CD4-positive, CD25-positive, alpha-beta regulatory T cell (primary cell): ENCODE measurements around the gene ATRNL1. TPM values are rescaled to one million over a fixed set of nuclear protein-coding genes. Genes with fewer than 3 reads are reported as not detected.
A peak's percentile ranks its signal among the peaks of the same experiment; 100 is the strongest.

Source experiments
- ATAC-seq, 2 donors: fragments of 150-1000 bp; cut with Tn5 transposase; one replicate each; pipeline ENCODE4 v1.10.0; 2021; ENCODE audit warnings: low read depth in 2 of 2, moderate number of reproducible peaks in 2 of 2, moderate library complexity in 1 of 2
- DNase-seq, 3 donors: peaks; one replicate each; pipeline versions ENCODE4 v3.0.0 to v3.0.0-alpha.2; 2012 to 2022; ENCODE audit warnings: mixed read lengths in 1 of 3
- H3K27ac ChIP-seq: one replicate; pipeline ENCODE4 v1.7.0; 2013; ENCODE audit warnings: mild to moderate bottlenecking, low read length; ENCODE audit not compliant: insufficient read depth, poor library complexity, severe bottlenecking
- H3K27me3 ChIP-seq: one replicate; pipeline ENCODE4 v1.7.0; 2013; ENCODE audit warnings: low read length; ENCODE audit not compliant: control insufficient read depth, insufficient read depth
- H3K36me3 ChIP-seq: one replicate; pipeline ENCODE4 v1.7.0; 2013; ENCODE audit warnings: mild to moderate bottlenecking, low read length, moderate library complexity; ENCODE audit not compliant: control insufficient read depth, insufficient read depth
- H3K4me1 ChIP-seq: 2 replicates; pipeline ENCODE4 v1.7.0; 2013; ENCODE audit warnings: mild to moderate bottlenecking, low read length; ENCODE audit not compliant: insufficient read depth, control insufficient read depth, poor library complexity, severe bottlenecking
- H3K4me3 ChIP-seq: one replicate; pipeline ENCODE4 v1.7.0; 2013; ENCODE audit warnings: low read depth, mild to moderate bottlenecking, low read length, moderate library complexity
- H3K9me3 ChIP-seq, 2 experiments: 1 replicate in 1 of 2; 2 replicates in 1 of 2; pipeline ENCODE4 v1.7.0; 2013; ENCODE audit warnings: low read length in 2 of 2, mild to moderate bottlenecking in 1 of 2, moderate library complexity in 1 of 2; ENCODE audit not compliant: control insufficient read depth in 2 of 2
- H3K27ac Mint-ChIP-seq, 3 donors: one replicate each; pipeline ENCODE4 v1.8.0; 2020 to 2022; ENCODE audit warnings: mild to moderate bottlenecking in 3 of 3, mixed read lengths in 3 of 3, moderate library complexity in 2 of 3
- H3K27me3 Mint-ChIP-seq: one replicate; pipeline ENCODE4 v1.8.0; 2022; ENCODE audit warnings: mild to moderate bottlenecking, mixed read lengths
- H3K36me3 Mint-ChIP-seq: one replicate; pipeline ENCODE4 v1.8.0; 2020; ENCODE audit warnings: mixed read lengths
- H3K4me1 Mint-ChIP-seq, 4 donors: one replicate each; pipeline ENCODE4 v1.8.0; 2020 to 2022; ENCODE audit warnings: mixed read lengths in 4 of 4, mild to moderate bottlenecking in 1 of 4
- H3K4me3 Mint-ChIP-seq, 4 donors: one replicate each; pipeline ENCODE4 v1.8.0; 2020 to 2022; ENCODE audit warnings: mild to moderate bottlenecking in 4 of 4, mixed read lengths in 4 of 4, moderate library complexity in 3 of 4
- H3K9me3 Mint-ChIP-seq, 7 donors: one replicate each; pipeline ENCODE4 v1.8.0; 2020 to 2022; ENCODE audit warnings: mixed read lengths in 7 of 7, mild to moderate bottlenecking in 3 of 7, moderate library complexity in 2 of 7
- polyA plus RNA-seq, 4 donors: library from polyadenylated mRNA; unstranded; fragments of 300-500 nt; fragmentation: Illumina TruSeq; gene quantifications; one replicate each; pipeline ENCODE4 v1.2.3, GENCODE V29; 2021
- total RNA-seq: library from RNA; stranded (reverse); gene quantifications from one replicate; pipeline ENCODE4 v1.2.3, GENCODE V29; 2022

The ATRNL1 gene, protein sequence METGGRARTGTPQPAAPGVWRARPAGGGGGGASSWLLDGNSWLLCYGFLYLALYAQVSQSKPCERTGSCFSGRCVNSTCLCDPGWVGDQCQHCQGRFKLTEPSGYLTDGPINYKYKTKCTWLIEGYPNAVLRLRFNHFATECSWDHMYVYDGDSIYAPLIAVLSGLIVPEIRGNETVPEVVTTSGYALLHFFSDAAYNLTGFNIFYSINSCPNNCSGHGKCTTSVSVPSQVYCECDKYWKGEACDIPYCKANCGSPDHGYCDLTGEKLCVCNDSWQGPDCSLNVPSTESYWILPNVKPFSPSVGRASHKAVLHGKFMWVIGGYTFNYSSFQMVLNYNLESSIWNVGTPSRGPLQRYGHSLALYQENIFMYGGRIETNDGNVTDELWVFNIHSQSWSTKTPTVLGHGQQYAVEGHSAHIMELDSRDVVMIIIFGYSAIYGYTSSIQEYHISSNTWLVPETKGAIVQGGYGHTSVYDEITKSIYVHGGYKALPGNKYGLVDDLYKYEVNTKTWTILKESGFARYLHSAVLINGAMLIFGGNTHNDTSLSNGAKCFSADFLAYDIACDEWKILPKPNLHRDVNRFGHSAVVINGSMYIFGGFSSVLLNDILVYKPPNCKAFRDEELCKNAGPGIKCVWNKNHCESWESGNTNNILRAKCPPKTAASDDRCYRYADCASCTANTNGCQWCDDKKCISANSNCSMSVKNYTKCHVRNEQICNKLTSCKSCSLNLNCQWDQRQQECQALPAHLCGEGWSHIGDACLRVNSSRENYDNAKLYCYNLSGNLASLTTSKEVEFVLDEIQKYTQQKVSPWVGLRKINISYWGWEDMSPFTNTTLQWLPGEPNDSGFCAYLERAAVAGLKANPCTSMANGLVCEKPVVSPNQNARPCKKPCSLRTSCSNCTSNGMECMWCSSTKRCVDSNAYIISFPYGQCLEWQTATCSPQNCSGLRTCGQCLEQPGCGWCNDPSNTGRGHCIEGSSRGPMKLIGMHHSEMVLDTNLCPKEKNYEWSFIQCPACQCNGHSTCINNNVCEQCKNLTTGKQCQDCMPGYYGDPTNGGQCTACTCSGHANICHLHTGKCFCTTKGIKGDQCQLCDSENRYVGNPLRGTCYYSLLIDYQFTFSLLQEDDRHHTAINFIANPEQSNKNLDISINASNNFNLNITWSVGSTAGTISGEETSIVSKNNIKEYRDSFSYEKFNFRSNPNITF (N-terminal part only)
- not detected for total RNA-seq
- not detected for polyA plus RNA-seq

DNA sequence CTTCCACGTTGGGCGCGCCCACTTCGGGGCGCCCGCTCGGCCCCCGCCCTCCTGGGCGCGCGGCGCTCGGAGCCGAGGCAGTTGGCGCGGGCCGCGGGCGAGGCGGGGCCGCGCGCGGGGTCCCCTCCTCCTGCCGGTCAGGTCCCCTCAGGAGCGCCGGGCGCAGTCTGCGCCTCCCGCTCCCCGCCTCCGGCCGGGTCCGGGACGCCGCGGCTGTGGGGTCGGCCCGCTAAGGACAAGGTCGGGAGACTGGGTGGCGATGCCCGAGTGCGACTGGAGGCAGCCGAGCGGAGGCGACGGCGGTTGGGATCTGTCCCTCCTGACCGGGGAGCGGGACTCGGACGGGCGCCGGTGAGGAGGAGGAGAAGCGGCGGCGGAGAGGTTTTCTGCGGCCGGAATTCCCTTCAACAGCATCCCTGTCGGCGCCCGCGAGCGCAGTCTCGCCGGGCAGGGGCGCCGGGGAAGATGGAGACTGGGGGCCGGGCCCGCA lies at the start of gene ATRNL1:
Gene ATRNL1, plus strand, starts transcription at position 80 of the 490 bp plus-strand sequence. Its CDS starts 386 bp downstream, at position 466.
- Histone ChIP-seq H3K9me3 (no peaks in the 10 kb centered on the region), H3K4me1 (peaks cover 12% of the 10 kb centered on the region), H3K36me3 (no peaks in the 10 kb centered on the region), H3K27ac (no peak within 1 kb of the TSS), H3K4me3 (no peak within 1 kb of the TSS), H3K27me3 (peaks cover 40% of the 10 kb centered on the region)
- Mint-ChIP-seq H3K36me3 (no peaks in the 10 kb centered on the region), H3K27me3 (peaks cover 61% of the 10 kb centered on the region), H3K4me3 (peak within 1 kb of the TSS; percentile 71 to 91 (median 77)), H3K9me3 (peaks cover 0 to 8% (median 0%) of the 10 kb centered on the region in 7 donors), H3K27ac (no peak within 1 kb of the TSS), H3K4me1 (peaks cover 4 to 16% (median 9%) of the 10 kb centered on the region in 4 donors)
- peak in 1 of 2 donors; percentile 46 for ATAC-seq
- DNase-seq: no peak

DNA sequence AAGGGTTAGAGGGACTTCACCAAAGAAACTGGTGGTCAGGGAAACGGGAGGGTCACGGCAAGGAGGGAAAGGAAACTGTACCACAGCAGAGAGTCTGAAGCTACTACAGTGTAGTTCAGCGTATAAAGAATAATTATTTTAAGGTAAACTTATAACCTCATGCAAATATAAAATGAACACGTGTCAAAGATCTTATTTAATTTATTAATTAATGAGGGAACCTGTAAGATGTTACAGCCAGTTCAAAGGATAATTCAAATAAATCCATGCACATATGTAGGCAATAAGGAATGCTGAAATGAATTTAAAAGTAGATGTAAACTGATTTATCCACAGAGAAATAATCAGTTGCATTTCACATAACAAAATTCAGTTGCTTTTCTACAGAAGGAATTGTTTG lies 49.4 kb upstream of the ATRNL1 start:
- Histone ChIP-seq H3K9me3 (no peaks in the 10 kb centered on the region), H3K36me3 (no peaks in the 10 kb centered on the region), H3K4me3 (no peak overlapping the region), H3K27ac (no peak overlapping the region), H3K4me1 (no peaks in the 10 kb centered on the region), H3K27me3 (peaks cover 4% of the 10 kb centered on the region)
- Mint-ChIP-seq H3K27me3 (no peaks in the 10 kb centered on the region), H3K4me3 (no peak overlapping the region), H3K9me3 (no peaks in the 10 kb centered on the region), H3K36me3 (no peaks in the 10 kb centered on the region), H3K27ac (no peak overlapping the region), H3K4me1 (no peaks in the 10 kb centered on the region)
- no peak for DNase-seq
- ATAC-seq: no peak

DNA sequence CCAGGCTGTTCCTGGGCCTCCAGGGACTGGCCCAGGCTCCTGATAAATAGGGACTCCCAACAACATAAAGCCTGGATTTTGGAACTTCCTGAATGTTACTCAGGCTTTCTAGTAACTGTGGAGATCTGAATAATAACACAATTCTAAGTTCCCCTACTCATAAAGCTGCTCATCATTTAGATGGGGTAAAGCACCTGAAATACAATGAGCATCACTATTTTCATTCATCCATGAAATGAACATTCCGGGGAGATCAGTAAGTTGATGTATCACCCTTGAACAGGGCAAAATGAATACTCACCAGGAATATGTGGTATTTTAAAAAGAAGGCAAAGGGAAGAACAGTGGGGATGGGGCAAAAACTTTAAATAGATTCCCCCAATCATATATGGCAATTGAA lies 48.3 kb upstream of the ATRNL1 start:
- ATAC-seq: no peak

DNA sequence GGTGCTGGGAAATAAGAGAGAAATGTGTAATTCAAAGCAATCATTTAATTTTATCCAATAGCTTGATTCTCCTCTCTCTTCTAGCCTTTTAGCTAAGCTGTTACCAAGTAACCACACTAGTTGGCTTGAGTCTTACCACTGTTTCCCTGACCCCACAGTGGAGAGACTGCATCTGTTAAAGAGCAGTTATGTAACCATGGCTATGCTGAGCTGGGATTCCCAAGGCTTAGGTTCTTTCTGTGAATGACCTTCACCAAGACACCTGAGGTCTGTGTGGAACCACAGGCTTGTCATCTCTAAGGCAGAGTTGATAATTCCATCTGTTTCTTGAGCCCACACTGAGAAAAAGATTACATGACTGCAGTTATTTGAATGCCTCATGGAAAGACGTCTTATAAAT lies 47.7 kb upstream of the ATRNL1 start:
- Histone ChIP-seq H3K4me3 (no peak overlapping the region), H3K36me3 (no peaks in the 10 kb centered on the region), H3K27me3 (peaks cover 4% of the 10 kb centered on the region), H3K9me3 (no peaks in the 10 kb centered on the region), H3K4me1 (no peaks in the 10 kb centered on the region), H3K27ac (no peak overlapping the region)
- no peaks in the 10 kb centered on the region for H3K27me3 Mint-ChIP-seq
- no peak overlapping the region for H3K27ac Mint-ChIP-seq
- DNase-seq: no peak
- no peak overlapping the region for H3K4me3 Mint-ChIP-seq
- no peaks in the 10 kb centered on the region for H3K36me3 Mint-ChIP-seq
- no peaks in the 10 kb centered on the region for H3K4me1 Mint-ChIP-seq
- ATAC-seq: no peak
- H3K9me3 Mint-ChIP-seq: no peaks in the 10 kb centered on the region

More for the DNA sequence above, 48.3 kb upstream of the ATRNL1 start:
- DNase-seq: no peak
- Histone ChIP-seq H3K27me3 (peaks cover 4% of the 10 kb centered on the region), H3K9me3 (no peaks in the 10 kb centered on the region), H3K4me1 (no peaks in the 10 kb centered on the region), H3K36me3 (no peaks in the 10 kb centered on the region), H3K27ac (no peak overlapping the region), H3K4me3 (no peak overlapping the region)
- Mint-ChIP-seq H3K27ac (no peak overlapping the region), H3K9me3 (no peaks in the 10 kb centered on the region), H3K27me3 (no peaks in the 10 kb centered on the region), H3K4me1 (no peaks in the 10 kb centered on the region), H3K4me3 (no peak overlapping the region), H3K36me3 (no peaks in the 10 kb centered on the region)

DNA sequence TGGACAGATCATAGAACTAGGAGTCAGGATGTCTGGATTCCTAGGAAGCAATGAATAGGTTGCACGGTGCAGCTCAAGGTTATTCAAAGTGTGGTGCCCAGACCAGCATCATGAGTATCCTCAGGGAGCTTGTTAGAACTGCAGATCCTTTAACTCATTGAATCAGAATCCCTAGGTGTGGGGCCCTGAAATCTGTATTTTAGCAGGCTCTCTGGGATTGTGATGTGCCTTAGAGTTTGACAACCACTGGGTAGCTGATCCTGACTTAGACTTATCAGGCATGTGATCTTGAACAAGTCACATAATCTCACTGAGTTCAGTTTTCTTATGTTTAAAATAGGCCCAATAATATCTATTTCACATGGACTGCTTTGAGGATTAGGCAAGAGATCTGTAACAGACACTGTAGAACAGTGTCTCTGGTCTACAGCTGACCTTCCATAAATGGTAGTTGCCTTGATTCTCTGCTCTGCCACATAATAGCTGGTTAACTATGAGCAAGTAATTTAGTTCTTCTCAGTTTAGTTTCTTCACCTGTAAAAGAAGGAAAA lies 46.4 kb upstream of the ATRNL1 start:
- ATAC-seq: no peak
- no peak overlapping the region for H3K27ac ChIP-seq
- no peak overlapping the region for H3K4me3 ChIP-seq
- H3K9me3 ChIP-seq: no peaks in the 10 kb centered on the region
- H3K36me3 ChIP-seq: no peaks in the 10 kb centered on the region
- Mint-ChIP-seq H3K4me1 (no peaks in the 10 kb centered on the region), H3K27ac (no peak overlapping the region), H3K9me3 (no peaks in the 10 kb centered on the region), H3K4me3 (no peak overlapping the region), H3K36me3 (no peaks in the 10 kb centered on the region), H3K27me3 (no peaks in the 10 kb centered on the region)
- no peaks in the 10 kb centered on the region for H3K4me1 ChIP-seq
- DNase-seq: no peak
- H3K27me3 ChIP-seq: peaks cover 4% of the 10 kb centered on the region

DNA sequence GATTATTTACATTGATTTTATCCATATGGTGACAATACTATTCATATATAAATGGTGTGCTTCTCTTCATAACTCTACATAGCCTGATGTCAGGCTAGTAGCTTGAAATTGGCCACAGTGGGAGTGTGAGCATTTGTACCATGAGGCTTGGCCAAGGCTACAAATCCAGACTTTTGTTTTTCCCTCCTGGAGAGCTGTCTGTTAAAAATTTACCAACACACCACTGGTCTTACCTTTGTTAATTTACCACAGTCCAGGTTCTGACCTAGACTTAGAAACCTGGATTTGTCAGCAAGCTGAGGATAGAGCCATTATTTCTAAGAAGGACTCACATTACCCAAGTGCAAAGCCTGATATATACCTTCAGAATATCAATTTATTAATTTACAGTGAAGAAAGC lies 45.5 kb upstream of the ATRNL1 start:
- H3K27ac ChIP-seq: no peak overlapping the region
- H3K27ac Mint-ChIP-seq: no peak overlapping the region
- no peaks in the 10 kb centered on the region for H3K9me3 Mint-ChIP-seq
- H3K4me1 Mint-ChIP-seq: no peaks in the 10 kb centered on the region
- no peaks in the 10 kb centered on the region for H3K27me3 Mint-ChIP-seq
- no peak overlapping the region for H3K4me3 Mint-ChIP-seq
- DNase-seq: no peak
- H3K4me3 ChIP-seq: no peak overlapping the region
- no peaks in the 10 kb centered on the region for H3K4me1 ChIP-seq
- H3K9me3 ChIP-seq: no peaks in the 10 kb centered on the region
- no peaks in the 10 kb centered on the region for H3K36me3 Mint-ChIP-seq
- no peaks in the 10 kb centered on the region for H3K36me3 ChIP-seq
- ATAC-seq: no peak
- H3K27me3 ChIP-seq: peaks cover 4% of the 10 kb centered on the region

DNA sequence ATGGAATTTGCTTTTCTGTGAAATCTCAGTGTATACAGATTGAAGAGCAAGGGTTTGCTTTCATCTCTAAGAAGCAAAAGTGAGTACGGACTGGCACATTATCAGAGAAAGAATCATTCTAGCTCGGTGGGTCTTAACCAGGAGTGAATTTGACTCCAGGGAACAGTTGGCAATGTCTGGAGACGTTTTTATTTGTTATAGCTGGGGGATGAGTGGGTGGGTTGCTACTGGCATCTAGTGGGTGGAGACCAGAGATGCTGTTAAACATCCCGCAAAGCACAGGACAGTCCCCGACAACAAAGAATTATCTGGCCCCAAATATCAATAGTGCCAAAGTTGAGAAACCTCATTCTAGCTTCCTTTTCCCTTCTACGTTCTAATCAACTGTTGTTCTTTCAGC lies 43.8 kb upstream of the ATRNL1 start:
- H3K4me3 Mint-ChIP-seq: no peak overlapping the region
- no peak for ATAC-seq
- H3K9me3 ChIP-seq: no peaks in the 10 kb centered on the region

More for the DNA sequence above, 43.8 kb upstream of the ATRNL1 start:
- no peak for DNase-seq
- Histone ChIP-seq H3K27ac (no peak overlapping the region), H3K4me3 (no peak overlapping the region), H3K4me1 (no peaks in the 10 kb centered on the region), H3K27me3 (peaks cover 5% of the 10 kb centered on the region), H3K36me3 (no peaks in the 10 kb centered on the region)
- H3K9me3 Mint-ChIP-seq: no peaks in the 10 kb centered on the region
- H3K27ac Mint-ChIP-seq: no peak overlapping the region
- H3K36me3 Mint-ChIP-seq: no peaks in the 10 kb centered on the region
- no peaks in the 10 kb centered on the region for H3K4me1 Mint-ChIP-seq
- peaks cover 4% of the 10 kb centered on the region for H3K27me3 Mint-ChIP-seq
